HepG2 (cell line): ENCODE data around the gene CCDC197. TPM values are rescaled to one million over a fixed set of nuclear protein-coding genes. Genes with fewer than 3 reads are reported as not detected.
A peak's percentile ranks its signal among the peaks of the same experiment; 100 is the strongest.

Source experiments
- AKNA ChIP-seq: sonication (generic); formaldehyde crosslinking; IDR thresholded peaks from 2 replicates; pipeline ENCODE4 v1.4.0; 2020; ENCODE audit warnings: missing genetic modification reagents, borderline replicate concordance
- BHLHE40 ChIP-seq: IDR thresholded peaks from 2 replicates; pipeline ENCODE4 v1.6.1; 2011; ENCODE audit warnings: low read length, improper control_type of control experiment
- HNRNPUL1 ChIP-seq: fragments of 200-400 bp; formaldehyde crosslinking; IDR thresholded peaks from 2 replicates; pipeline ENCODE4 v1.6.1; 2017; ENCODE audit warnings: low read depth, mild to moderate bottlenecking, low read length, moderate library complexity
- IRF2 ChIP-seq: IDR thresholded peaks from 2 replicates; pipeline ENCODE4 v1.6.1; 2018; ENCODE audit warnings: missing genetic modification reagents, missing compliant biosample characterization
- MBNL3 ChIP-seq: fragments of 250-450 bp; sonication (Bioruptor Pico); conservative IDR thresholded peaks from 2 replicates; pipeline ENCODE4 v1.8.0; 2022; ENCODE audit warnings: mild to moderate bottlenecking, inconsistent platforms
- MED8 ChIP-seq: sonication (generic); formaldehyde crosslinking; IDR thresholded peaks from 2 replicates; pipeline ENCODE4 v1.8.1; 2023; ENCODE audit warnings: mild to moderate bottlenecking, missing genetic modification reagents; ENCODE audit not compliant: insufficient replicate concordance
- MYC ChIP-seq: sonication (generic); formaldehyde crosslinking; IDR thresholded peaks from 2 replicates; pipeline ENCODE4 v1.9.0; 2021; ENCODE audit warnings: missing genetic modification reagents, borderline replicate concordance
- MYPOP ChIP-seq: sonication (generic); formaldehyde crosslinking; IDR thresholded peaks from 2 replicates; pipeline ENCODE4 v1.8.1; 2023; ENCODE audit warnings: mild to moderate bottlenecking, moderate library complexity, missing genetic modification reagents
- NFYC ChIP-seq: IDR thresholded peaks from 2 replicates; pipeline ENCODE4 v1.6.1; 2016; ENCODE audit warnings: missing genetic modification reagents, missing compliant biosample characterization
- SIN3A ChIP-seq: IDR thresholded peaks from 2 replicates; pipeline ENCODE4 v1.6.1; 2011; ENCODE audit warnings: low read depth, mild to moderate bottlenecking, control low read depth, low read length, borderline replicate concordance
- TAF1 ChIP-seq: sonication (generic); formaldehyde crosslinking; IDR thresholded peaks from 2 replicates; pipeline ENCODE4 v1.4.0; 2020; ENCODE audit warnings: missing genetic modification reagents
- TAF15 ChIP-seq: fragments of 200-400 bp; formaldehyde crosslinking; IDR thresholded peaks from one replicate; pipeline ENCODE4 v1.6.1; 2018; ENCODE audit warnings: mild to moderate bottlenecking, low read depth, low read length; ENCODE audit not compliant: poor library complexity, severe bottlenecking
- TCF7L2 ChIP-seq: IDR thresholded peaks from 2 replicates; pipeline ENCODE4 v1.6.1; 2011; ENCODE audit warnings: mild to moderate bottlenecking, low read depth, low read length, moderate library complexity
- TRIM22 ChIP-seq: fragments of 450-650 bp; IDR thresholded peaks from 2 replicates; pipeline ENCODE4 v1.6.1; 2017
- YEATS2 ChIP-seq: sonication (generic); formaldehyde crosslinking; IDR thresholded peaks from 2 replicates; pipeline ENCODE4 v1.4.0; 2020; ENCODE audit warnings: missing genetic modification reagents, borderline replicate concordance
- ZFP37 ChIP-seq: sonication (generic); formaldehyde crosslinking; IDR thresholded peaks from 2 replicates; pipeline ENCODE4 v1.4.0; 2020; ENCODE audit warnings: missing genetic modification reagents, borderline replicate concordance
- ZMYM3 ChIP-seq: sonication (generic); formaldehyde crosslinking; IDR thresholded peaks from 2 replicates; pipeline ENCODE4 v1.5.1; 2020; ENCODE audit warnings: mild to moderate bottlenecking, missing genetic modification reagents
- ZNF234 ChIP-seq: sonication (generic); formaldehyde crosslinking; conservative IDR thresholded peaks from 2 replicates; pipeline ENCODE4 v1.5.1; 2020; ENCODE audit warnings: mild to moderate bottlenecking, missing genetic modification reagents
- ZNF331 ChIP-seq: sonication (generic); formaldehyde crosslinking; IDR thresholded peaks from 2 replicates; pipeline ENCODE4 v1.4.0; 2020; ENCODE audit warnings: missing genetic modification reagents
- ZNF605 ChIP-seq: sonication (generic); formaldehyde crosslinking; IDR thresholded peaks from 2 replicates; pipeline ENCODE4 v1.8.0; 2022; ENCODE audit warnings: mild to moderate bottlenecking, missing genetic modification reagents
- ZNF629 ChIP-seq: sonication (generic); formaldehyde crosslinking; conservative IDR thresholded peaks from 2 replicates; pipeline ENCODE4 v1.5.0; 2020; ENCODE audit warnings: missing genetic modification reagents
- ZNF670 ChIP-seq: sonication (generic); formaldehyde crosslinking; IDR thresholded peaks from 2 replicates; pipeline ENCODE4 v1.8.0; 2022; ENCODE audit warnings: mild to moderate bottlenecking, missing genetic modification reagents, borderline replicate concordance
- polyA plus RNA-seq, 8 experiments: library from polyadenylated mRNA; depleted of rRNA in 3 of 8; stranded (reverse) in 7 of 8; unstranded in 1 of 8; fragments of >200 nt; fragmentation: Illumina TruSeq in 4 of 8; extraction: Trizol in 4 of 8; gene quantifications; 2 replicates each; pipeline versions ENCODE4 v1.2.1 to v1.2.3, GENCODE V29; 2011 to 2016; ENCODE audit warnings: low read depth in 4 of 8, missing spikeins in 1 of 8, mixed read lengths in 1 of 8; ENCODE audit not compliant: insufficient read depth in 1 of 8
- total RNA-seq, 5 experiments: library from RNA; depleted of rRNA; stranded (reverse); fragments of >200 nt; fragmentation: Illumina TruSeq; extraction: Trizol; gene quantifications; 2 replicates each; pipeline ENCODE4 v1.2.3, GENCODE V29; 2016; ENCODE audit warnings: low read depth in 1 of 5

The CCDC197 gene
- total and polyA plus RNA-seq, 2 of the 13 experiments (the other 11 are each of a cell fraction or from before 2014, with no cell fraction given), result 0.11 to 0.13 TPM

- TF ChIP-seq AKNA (no peak), TCF7L2 (no peak), ZFP37 (CRISPR knock-in tag) (peak; percentile 60; the same call in 1 of the 2 replicates), MBNL3 (CRISPR knock-in tag) (no peak), HNRNPUL1 (no peak), ZNF331 (peak; percentile 90), ZNF605 (CRISPR knock-in tag) (peak; percentile 96), SIN3A (no peak), TAF1 (CRISPR knock-in tag) (peak; percentile 71), IRF2 (CRISPR knock-in tag) (peak; percentile 82), NFYC (CRISPR knock-in tag) (peak; percentile 66), ZNF670 (CRISPR knock-in tag) (peak; percentile 97), BHLHE40 (peak; percentile 82), MYPOP (CRISPR knock-in tag) (peak; percentile 57; the same call in 1 of the 2 replicates), TAF15 (no peak), ZNF234 (no peak), ZNF629 (peak; percentile 96), MED8 (CRISPR knock-in tag) (peak; percentile 80), ZMYM3 (CRISPR knock-in tag) (peak; percentile 84), YEATS2 (peak; percentile 81; the same call in 1 of the 2 replicates), MYC (peak; percentile 84; the same call in 1 of the 2 replicates), TRIM22 (no peak)
These were observed 37.6 kb upstream of the CCDC197 start (continued) for GRCh38 chr14:93959239-93960107.
